Measurements from ENCODE around the gene HIVEP1.
A peak's percentile ranks its signal among the peaks of the same experiment; 100 is the strongest.

HIVEP1 gene

GRCh38 chr6:12012038-12012557 lies at the start of gene HIVEP1:
Gene HIVEP1 (plus strand): TSS chr6:12012312. CDS start chr6:12015629, 3,317 bp downstream.
- peak; percentile 12 for DNase-seq (ENCODE audit: low spot score)

GRCh38 chr6:11963756-11964500 lies 48.2 kb upstream of the HIVEP1 start:
- DNase-seq (ENCODE audit: low spot score) = no peak

- no peak for DNase-seq (ENCODE audit: low spot score)
These were observed 47.3 kb upstream of the HIVEP1 start for GRCh38 chr6:11964729-11965335.

GRCh38 chr6:11965499-11965898 lies 46.6 kb upstream of the HIVEP1 start:
- no peak for DNase-seq (ENCODE audit: low spot score)

- no peak for DNase-seq (ENCODE audit: low spot score)
These were observed 43.8 kb upstream of the HIVEP1 start for GRCh38 chr6:11968241-11968806.

DNA sequence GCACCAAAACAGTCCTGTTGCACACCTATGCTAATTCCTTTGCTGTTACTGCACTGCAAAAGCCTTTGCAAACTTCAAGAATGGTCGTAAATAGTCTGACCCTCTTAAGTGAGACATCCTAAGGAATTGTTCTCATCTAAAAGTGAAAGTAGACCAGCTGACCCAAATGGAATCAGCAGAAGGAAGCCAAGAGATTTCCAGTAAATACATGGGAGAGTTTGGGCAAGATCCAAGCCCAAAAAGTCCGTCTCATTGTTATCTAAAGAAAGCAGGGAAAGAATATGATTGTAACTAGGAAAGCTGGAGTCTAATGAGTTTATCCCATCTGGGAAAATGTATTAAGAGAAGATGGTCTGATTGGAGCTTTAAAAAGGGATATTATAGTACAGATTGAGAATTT lies 43.0 kb upstream of the HIVEP1 start:
- no peak for DNase-seq (ENCODE audit: low spot score)

- DNase-seq (ENCODE audit: low spot score) = no peak
These were observed 42.0 kb upstream of the HIVEP1 start for GRCh38 chr6:11970114-11970513.

- DNase-seq (ENCODE audit: low spot score) = peak; percentile 1
These were observed 41.0 kb upstream of the HIVEP1 start for GRCh38 chr6:11971154-11971553.

- no peak for DNase-seq (ENCODE audit: low spot score)
These were observed 39.8 kb upstream of the HIVEP1 start for GRCh38 chr6:11972270-11972669.

DNA sequence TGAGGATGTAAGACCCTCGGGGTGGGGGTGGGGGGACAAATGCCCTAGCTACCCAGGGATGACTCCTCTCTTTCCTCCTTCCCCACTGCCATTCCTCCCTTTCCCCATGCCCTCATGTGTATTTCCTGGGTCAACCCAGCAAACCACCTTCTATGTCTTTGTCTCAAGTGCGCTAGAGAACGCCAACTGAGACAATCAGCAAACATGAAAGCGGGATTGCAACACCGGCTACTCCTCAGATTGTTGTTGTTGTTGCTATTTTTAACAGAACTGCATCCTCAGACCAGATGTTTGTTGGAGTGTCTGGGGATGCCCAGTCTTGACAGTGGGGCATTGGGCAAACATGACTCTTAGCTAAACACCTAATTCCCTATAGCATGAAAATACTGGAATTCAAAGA lies 39.3 kb upstream of the HIVEP1 start:
- no peak for DNase-seq (ENCODE audit: low spot score)

GRCh38 chr6:11973238-11973637 lies 38.9 kb upstream of the HIVEP1 start:
- no peak for DNase-seq (ENCODE audit: low spot score)

GRCh38 chr6:11974089-11974488 lies 38.0 kb upstream of the HIVEP1 start:
- DNase-seq (ENCODE audit: low spot score) = no peak

GRCh38 chr6:11975353-11975977 lies 36.6 kb upstream of the HIVEP1 start:
- no peak for DNase-seq (ENCODE audit: low spot score)

DNA sequence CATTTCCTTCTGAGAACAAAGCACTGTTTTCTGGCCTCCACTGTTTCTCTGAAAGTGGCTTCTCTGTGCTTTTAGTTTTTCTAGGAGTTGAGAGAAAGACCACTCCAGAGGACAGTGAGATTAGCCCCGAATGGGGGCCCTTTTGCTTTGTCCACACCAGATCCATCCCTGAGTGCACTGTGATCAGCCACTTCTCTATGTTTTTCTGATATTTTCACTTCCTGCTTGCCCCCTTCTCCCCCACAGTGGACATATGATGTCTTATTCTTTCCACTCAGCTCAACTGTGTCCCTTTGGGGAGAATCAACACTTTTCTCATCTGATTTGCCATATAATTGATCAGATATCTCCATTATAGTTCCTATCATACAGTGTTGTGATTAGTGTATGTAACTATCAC lies 35.6 kb upstream of the HIVEP1 start:
- no peak for DNase-seq (ENCODE audit: low spot score)

DNA sequence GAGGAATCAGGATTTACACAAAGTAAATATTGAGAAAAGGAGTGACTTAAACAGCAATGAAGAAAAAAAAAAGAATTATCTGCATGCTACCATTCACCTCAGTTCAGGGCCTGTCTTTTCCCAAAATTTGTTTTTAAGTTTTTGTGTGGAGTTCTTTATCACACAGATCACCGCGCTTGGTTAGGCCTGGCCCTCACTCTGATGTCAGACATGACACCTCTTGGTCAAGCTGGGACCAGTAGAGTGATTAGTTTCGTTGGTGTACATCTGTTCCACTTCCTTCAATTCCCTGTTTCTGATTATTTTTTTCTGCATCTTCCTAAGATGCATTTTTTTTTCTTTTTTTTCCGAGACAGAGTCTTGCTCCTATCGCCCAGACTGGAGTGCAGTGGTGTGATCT lies 34.9 kb upstream of the HIVEP1 start:
- DNase-seq (ENCODE audit: low spot score) = no peak

DNA sequence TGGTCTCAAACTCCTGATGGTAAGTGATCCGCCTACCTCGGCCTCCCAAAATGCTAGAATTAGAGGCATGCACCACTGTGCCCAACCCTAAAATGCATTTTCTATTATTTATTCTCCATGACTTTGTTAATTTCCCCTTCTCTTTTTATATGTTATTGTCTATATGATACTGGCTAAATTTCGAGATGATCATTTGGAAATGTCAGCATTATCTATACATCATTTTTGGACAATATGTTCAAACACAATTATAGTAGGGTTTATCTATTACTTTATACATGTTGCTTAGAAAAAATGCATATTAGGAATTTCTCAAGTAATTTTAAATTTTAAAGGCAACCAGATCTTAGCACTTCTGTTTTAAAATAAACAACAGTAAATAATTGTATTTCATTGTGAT lies 34.4 kb upstream of the HIVEP1 start:
- DNase-seq (ENCODE audit: low spot score) = no peak

DNA sequence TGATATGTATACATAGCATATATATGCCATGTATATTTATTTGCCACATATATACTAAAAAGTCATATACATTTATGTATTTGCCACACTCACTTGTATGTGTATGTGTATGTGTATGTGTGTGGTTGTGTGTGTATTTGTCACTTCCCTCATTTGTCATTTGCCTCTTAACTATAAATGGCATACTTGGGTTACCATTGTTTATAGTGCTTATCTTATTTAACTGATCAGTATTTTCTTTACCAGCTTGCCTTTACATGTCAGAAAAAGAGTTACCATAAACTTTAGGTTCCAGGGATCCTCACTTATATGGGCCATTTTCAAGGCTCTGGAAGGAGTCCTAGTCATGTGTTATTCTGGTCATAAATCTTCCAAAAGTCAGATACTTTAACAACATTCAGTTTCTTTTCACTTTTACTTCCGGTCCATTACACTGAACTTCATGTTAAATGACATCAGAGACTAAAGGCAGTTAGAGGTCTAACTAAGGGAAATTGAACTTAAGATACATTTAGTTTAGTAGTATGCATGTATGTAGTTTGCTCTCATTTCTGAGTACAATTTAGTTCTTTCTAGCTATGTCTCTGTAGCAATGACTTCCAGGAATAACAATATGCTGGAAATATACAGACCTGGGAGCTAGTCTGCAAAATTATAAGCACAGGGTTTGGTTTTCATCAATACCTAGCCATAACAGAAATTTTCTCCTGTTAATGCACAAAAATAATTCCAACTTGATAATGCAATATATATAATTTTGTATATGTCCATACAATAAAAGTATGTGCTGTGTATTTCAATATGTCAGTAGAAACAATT lies 33.7 kb upstream of the HIVEP1 start:
- DNase-seq (ENCODE audit: low spot score) = no peak

- no peak for DNase-seq (ENCODE audit: low spot score)
These were observed 32.2 kb upstream of the HIVEP1 start for GRCh38 chr6:11979866-11980265.

- no peak for DNase-seq (ENCODE audit: low spot score)
These were observed 28.8 kb upstream of the HIVEP1 start for GRCh38 chr6:11983306-11983705.

GRCh38 chr6:11987386-11987785 lies 24.7 kb upstream of the HIVEP1 start:
- DNase-seq (ENCODE audit: low spot score) = no peak

- DNase-seq (ENCODE audit: low spot score) = no peak
These were observed 22.7 kb upstream of the HIVEP1 start for GRCh38 chr6:11989386-11989785.

DNA sequence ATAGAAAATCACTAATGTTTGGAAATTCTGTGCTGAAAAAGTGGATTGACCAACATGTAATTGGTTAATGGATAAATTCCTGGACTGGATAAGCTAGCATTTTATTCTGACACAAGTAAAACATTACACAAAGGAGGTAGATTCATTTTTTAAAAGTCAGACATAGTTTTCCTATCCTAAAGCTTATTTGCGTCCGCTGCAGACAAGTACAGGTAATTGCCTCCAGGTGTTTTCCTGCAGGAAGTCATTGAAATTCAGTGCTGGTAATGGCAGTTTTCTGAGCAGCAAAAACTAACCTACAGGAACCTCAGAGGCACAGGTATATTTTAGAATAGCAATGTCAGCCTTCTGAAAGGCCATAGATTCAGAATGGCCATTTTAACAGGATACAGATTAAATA lies 20.0 kb upstream of the HIVEP1 start:
- no peak for DNase-seq (ENCODE audit: low spot score)
